HG03521 (cell line): ENCODE measurements around the gene NUDT3.
"Not testable (repeated sequence)": the region's sequence is repeated elsewhere in the genome, so short reads cannot be mapped to it uniquely, and the experiment has no call there.

Experiments
- ATAC-seq: cut with Tn5 transposase; IDR thresholded peaks from one replicate; pipeline ENCODE4 v1.9.1; 2021; ENCODE audit warnings: mild to moderate bottlenecking, moderate library complexity; ENCODE audit not compliant: unreplicated experiment

The NUDT3 gene

DNA sequence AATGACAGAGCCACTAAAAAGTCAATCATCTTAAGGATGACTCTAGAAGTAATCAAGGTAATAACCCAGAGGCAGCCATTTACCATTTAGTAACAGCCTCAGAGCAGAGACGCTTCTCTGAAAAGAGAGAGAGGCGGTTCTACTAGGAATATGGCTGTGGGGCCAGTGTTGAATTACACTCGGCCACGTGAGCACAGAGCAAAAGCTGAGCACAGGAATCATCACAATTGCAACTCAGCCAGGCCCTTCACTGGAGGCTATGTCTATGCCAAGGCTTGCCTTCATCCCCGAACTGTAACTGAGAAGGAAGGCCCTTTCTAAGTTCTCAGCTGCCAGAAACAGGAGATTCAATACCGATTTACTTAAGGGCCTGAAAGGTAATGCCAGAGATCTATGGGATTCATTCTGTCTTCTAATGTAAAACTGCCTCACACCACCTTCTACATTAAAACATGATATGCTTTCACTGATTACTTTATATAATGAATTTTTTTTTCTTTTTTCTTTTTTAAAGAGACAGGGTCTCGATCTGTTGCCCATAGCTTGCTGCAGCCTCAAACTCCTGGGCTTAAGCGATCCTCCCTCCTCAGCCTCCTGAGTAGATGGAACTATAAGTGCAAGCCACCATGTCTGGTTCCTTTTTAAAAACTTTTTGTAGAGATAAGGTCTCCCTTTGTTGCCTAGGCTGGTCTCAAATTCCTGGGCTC lies 67.6 kb downstream of the NUDT3 start:
- ATAC-seq = no peak

DNA sequence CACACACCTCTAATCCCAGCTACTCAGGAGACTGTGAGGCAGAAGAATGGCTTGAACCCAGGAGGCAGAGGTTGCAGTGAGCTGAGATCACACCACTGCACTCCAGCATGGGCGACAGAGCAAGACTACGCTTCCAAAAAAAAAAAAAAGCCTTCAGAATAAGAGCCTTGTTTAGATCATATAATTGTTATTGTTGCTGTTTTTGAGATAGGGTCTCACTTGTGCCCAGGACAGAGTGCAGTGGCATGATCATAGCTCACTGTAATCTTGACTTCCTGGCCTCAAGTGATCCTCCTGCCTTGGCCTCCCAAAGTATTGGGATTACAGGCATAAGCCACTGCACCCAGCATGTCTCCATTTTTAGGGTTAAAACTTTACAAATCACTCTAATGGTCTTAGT lies 68.2 kb downstream of the NUDT3 start:
- not testable (repeated sequence) for ATAC-seq

DNA sequence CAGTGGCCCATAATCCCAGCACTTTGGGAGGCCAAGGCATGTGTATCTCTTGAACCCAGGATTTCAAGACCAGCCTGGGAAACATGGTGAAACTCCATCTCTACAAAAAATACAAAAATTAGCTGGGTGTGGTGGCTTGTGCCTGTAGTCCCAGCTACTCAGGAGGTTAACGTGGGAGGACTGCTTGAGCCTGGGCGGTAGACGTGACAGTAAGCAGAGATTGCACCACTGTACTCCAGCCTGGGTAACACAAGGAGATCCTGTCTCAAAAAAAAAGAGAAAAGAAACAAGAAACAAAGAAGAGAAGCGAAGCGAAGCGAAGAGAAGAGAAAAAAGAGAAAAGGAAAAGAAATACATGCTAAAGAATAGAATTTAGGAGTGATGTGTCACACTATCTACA lies 69.2 kb downstream of the NUDT3 start:
- ATAC-seq = no peak

GRCh38 chr6:34322732-34323131 lies 69.7 kb downstream of the NUDT3 start:
- ATAC-seq = no peak

DNA sequence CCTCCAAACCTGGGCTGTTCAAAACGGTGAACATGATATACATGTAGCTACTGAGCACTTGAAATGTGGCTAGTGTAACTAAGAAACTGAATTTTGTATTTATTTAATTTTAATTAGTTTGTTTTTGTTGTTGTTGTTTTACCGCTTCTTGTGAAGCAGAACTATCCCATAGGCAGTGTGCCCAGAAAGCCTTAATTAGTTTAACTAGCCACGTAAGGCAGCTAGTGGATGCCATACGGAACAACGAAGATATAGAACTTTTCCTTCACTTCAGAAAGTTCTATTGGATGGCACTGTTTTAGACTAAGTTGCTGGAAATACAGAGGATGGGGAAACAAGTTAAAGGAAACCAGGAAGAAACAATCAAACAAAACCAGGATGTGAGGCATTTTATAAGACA lies 70.6 kb downstream of the NUDT3 start:
- ATAC-seq = no peak

- ATAC-seq = no peak
These were observed 73.0 kb downstream of the NUDT3 start for GRCh38 chr6:34319471-34319885.

DNA sequence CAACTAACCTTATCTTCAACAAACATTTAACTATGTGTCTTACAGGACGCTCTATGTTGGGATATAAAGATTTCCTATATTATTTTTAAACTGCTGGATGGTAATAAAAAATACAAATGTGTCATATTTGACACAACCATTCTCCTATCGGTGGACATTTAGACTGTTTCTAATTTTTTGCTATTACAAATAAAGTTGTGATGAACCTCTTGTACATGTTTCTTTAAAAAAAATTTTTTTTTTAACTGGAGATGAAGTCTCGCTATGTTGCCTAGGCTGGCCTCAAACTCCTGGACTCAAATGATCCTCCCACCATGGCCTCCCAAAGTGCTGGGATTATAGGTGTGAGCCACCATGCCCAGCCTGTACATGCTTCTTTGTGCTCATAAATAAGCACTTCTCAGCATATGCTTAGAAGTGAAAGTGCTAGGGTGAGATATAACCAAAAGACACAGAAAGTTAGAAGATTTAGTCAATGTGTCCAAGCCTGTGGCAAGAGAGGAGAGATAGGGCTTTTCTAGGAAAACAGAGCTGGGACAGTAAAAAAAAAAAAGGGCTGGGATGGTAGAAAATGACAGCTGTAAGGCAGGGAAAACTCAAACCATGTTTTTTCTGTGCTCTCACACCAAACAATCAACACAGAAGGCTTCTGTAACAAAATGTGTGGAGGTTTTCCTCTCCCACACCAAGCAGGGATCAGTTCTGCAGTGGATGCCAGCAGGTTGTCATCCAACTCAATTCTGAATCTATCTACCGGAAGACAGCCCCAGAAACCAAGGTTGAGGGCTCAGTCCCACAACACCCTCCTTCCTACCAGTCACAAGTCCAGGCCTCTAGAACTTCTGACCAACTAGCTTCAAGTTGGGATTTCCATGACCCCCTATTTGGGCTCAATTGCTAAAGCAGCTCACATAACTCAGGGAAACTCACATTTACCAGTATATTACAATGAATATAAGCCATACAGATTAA lies 73.7 kb downstream of the NUDT3 start:
- no peak for ATAC-seq

DNA sequence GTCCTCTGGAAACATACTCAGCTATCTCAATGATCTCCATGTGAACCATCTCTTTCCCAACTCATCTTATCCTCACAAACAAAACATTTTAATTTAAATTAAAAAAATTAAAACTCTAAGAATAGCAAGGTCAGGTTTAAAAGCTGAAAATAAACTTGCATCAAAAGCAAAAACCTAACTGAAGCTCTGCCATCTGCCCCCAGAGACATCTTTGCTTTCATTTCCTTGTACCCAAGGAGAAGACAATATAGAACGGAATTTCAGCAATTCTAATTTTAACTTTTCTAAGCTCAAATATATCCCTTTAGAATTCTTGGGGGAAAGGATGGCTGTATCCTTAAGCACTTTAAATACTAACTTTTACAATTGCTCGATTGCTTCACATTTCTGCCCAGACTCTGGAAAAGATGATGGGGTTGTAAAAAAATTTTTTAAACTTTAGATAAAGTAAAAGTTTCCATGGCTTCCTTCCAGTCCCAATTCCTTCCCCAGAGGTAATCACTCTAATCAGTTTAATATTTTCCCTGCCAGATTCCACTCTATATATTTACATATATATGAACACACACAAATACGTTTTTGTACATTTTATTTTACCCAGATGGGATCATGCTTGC lies 74.5 kb downstream of the NUDT3 start:
- ATAC-seq = no peak

- no peak for ATAC-seq
These were observed 75.3 kb downstream of the NUDT3 start for GRCh38 chr6:34317172-34317477.

GRCh38 chr6:34316431-34317171 lies 75.9 kb downstream of the NUDT3 start:
- ATAC-seq = no peak

DNA sequence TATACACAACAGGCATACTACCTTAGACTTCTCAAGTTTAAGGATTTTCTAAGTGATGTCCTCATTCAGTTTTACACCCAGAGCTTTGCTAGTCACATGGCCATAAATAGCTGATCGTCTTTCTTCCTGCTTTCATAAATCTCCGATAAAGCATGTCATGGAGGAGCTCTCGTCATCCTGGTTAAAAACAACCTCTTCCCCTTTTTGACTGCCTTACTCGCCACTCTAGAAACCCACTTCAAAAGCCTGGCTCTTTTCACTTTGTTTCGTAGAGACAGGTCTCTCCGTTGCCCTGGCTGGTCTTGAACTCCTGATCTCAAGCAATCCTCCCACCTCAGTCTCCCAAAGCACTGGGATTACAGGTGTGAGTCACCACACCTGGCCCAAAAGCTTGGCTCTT lies 76.7 kb downstream of the NUDT3 start:
- no peak for ATAC-seq

DNA sequence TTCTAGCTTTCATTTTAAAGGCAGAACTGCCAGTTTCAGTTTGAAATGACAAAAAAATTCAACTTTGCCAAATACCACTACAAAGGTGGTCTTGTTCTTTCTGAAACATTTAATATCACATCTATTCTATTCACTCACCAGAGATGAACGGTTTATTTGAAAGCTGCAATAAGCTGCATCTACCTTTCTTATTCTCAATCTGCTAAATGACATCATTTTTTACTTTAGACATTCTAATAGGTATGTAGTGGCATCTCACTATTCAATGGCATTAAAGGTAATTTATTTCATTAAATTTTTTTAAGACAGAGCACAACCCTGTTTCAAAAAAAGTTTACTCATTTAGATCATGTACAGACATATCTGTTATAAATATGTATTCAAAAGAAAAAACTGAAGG lies 77.2 kb downstream of the NUDT3 start:
- no peak for ATAC-seq

DNA sequence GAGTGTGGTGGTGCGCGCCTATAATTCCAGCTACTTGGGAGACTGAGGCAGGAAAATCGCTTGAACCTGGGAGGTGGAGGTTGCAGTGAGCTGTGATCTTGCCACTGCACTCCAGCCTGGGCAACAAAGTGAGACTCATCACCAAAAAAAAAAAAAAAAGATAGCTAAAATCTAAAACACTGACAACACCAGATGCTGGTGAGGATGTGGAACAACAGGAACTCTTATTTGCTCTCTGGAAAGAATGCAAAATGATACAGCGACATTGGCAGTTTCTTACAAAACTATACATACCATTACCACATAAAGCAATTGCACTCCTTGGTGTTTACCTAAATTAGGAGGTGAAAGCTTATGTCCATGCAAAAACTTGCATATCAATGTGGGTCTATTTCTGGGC lies 80.2 kb downstream of the NUDT3 start:
- ATAC-seq = no peak

GRCh38 chr6:34310817-34311216 lies 81.7 kb downstream of the NUDT3 start:
- ATAC-seq = no peak

DNA sequence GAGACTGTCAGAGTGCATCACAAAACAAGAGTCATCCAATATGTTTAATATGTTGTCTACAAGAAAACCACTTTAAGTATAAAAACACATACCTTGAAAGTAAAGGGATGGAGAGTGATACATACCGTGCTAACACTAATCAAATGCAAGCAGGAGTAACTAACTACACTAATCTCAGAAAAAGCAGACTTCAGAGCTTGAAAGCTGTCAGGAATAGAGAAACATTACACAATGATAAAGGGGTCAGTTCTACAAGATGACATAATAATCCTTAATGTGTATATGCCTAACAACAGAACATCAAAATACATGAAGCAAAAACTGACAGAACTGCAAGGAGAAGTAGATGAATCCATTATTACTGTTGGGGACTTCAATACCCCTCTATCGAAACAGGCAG lies 84.0 kb downstream of the NUDT3 start:
- ATAC-seq = no peak

- no peak for ATAC-seq
These were observed 86.3 kb downstream of the NUDT3 start for GRCh38 chr6:34305982-34306708.

DNA sequence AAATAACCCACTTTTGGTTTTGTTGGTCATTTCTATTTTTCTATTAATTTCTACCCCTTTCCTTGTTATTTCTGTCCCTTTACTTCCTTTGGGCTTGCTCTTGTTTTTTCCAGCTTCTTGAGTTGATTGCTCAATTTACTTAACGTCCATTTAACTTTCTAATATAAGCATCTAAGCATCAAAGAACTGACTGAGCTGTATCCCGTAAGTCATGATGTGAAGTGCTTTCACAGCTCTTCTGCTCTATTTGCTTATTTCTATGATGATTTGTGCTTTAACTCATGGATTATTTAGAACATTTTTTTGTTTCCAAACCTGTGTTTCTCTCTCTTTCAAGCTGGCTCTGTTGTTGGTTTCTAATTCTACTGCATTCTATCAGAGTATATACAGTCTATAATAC lies 87.0 kb downstream of the NUDT3 start:
- ATAC-seq = no peak

GRCh38 chr6:34304164-34304563 lies 88.3 kb downstream of the NUDT3 start:
- no peak for ATAC-seq

DNA sequence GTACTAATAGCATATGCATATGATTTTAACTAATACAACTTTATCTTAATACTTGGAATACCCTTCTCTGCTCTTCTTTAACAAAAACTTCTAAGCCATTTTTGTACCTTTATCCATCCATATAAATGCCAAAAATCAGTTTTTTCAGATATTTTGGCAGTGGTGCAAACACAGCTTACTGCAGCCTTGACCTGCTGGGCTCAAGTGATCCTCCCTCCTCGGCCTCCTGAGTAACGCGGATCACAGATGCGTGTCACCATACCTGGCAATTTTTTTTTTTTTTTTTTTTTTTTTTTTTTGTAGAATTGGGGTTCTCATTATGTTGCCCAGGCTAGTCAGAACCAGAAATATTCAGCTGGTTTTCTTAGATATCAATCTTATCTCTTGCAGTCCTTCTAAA lies 89.5 kb downstream of the NUDT3 start:
- ATAC-seq = no peak

- no peak for ATAC-seq
These were observed 91.1 kb downstream of the NUDT3 start for GRCh38 chr6:34301408-34301807.

GRCh38 chr6:34300332-34300751 lies 92.1 kb downstream of the NUDT3 start:
- ATAC-seq = no peak
